OCI-LY7 (cell line): ENCODE data around the gene ZNRD2. TPM values are rescaled to one million over a fixed set of nuclear protein-coding genes. Genes with fewer than 3 reads are reported as not detected.

Source experiments
- BruUV-seq: library from RNA; stranded (reverse); fragments of 400-500 nt; replicated peaks from 2 replicates; lab custom pipeline; 2021; lab: Mats Ljungman, UMichigan
- CTCF ChIA-PET: fragments of 300-600 bp; sonication (Branson Sonifier 250); formaldehyde crosslinking; loops from one replicate; lab custom pipeline; 2022; ENCODE audit warnings: antibody characterized with exemption; ENCODE audit not compliant: unreplicated experiment; lab: Charles Lee
- POLR2A ChIA-PET: fragments of 300-600 bp; sonication (Branson Sonifier 250); formaldehyde crosslinking; loops from one replicate; lab custom pipeline; 2022; ENCODE audit warnings: antibody characterized with exemption; lab: Charles Lee
- DNase-seq: peaks from one replicate; pipeline ENCODE4 v3.0.0-alpha.2; 2015; ENCODE audit warnings: low spot score
- H2AFZ ChIP-seq: fragments of 200-600 bp; sonication (generic), shearing (Covaris generic); 2 replicates; pipeline ENCODE4 v1.6.1; 2014; ENCODE audit warnings: mild to moderate bottlenecking, antibody characterized with exemption, low read length, moderate library complexity
- H3K27ac ChIP-seq: fragments of 200-600 bp; sonication (generic); 2 replicates; pipeline ENCODE4 v1.5.1; 2014; ENCODE audit warnings: mixed run types, low read depth, mild to moderate bottlenecking, moderate library complexity, low read length, inconsistent platforms; ENCODE audit not compliant: poor library complexity, severe bottlenecking
- H3K36me3 ChIP-seq: fragments of 200-600 bp; sonication (generic); 2 replicates; pipeline ENCODE4 v1.6.1; 2014; ENCODE audit warnings: mild to moderate bottlenecking, antibody characterized with exemption, low read length, moderate library complexity, mixed read lengths; ENCODE audit not compliant: insufficient read depth
- H3K4me1 ChIP-seq: fragments of 200-600 bp; sonication (generic); 2 replicates; pipeline ENCODE4 v1.5.1; 2014; ENCODE audit warnings: mild to moderate bottlenecking, low read length; ENCODE audit not compliant: insufficient read depth, poor library complexity, severe bottlenecking
- H3K4me2 ChIP-seq: fragments of 200-600 bp; sonication (generic); 2 replicates; pipeline ENCODE4 v1.6.1; 2014; ENCODE audit warnings: mild to moderate bottlenecking, low read length
- H3K4me3 ChIP-seq: fragments of 200-600 bp; sonication (generic); 2 replicates; pipeline ENCODE4 v1.5.1; 2014; ENCODE audit warnings: mild to moderate bottlenecking, low read depth, low read length; ENCODE audit not compliant: poor library complexity, severe bottlenecking
- H3K79me2 ChIP-seq: fragments of 200-600 bp; sonication (generic); 2 replicates; pipeline ENCODE4 v1.6.1; 2016; ENCODE audit warnings: low read depth, mild to moderate bottlenecking, low read length, moderate library complexity, mixed read lengths; ENCODE audit not compliant: insufficient read depth
- H3K9me2 ChIP-seq: fragments of 200-600 bp; sonication (generic); 2 replicates; pipeline ENCODE4 v1.6.1; 2016; ENCODE audit warnings: mild to moderate bottlenecking, low read length, mixed read lengths; ENCODE audit not compliant: insufficient read depth
- H3K9me3 ChIP-seq: fragments of 200-600 bp; sonication (generic); 2 replicates; pipeline ENCODE4 v1.6.1; 2014; ENCODE audit warnings: mild to moderate bottlenecking, mixed run types, low read length, mixed read lengths
- H4K20me1 ChIP-seq: fragments of 200-600 bp; sonication (generic); 2 replicates; pipeline ENCODE4 v1.6.1; 2014; ENCODE audit warnings: mild to moderate bottlenecking, antibody characterized with exemption, low read length, moderate library complexity, mixed read lengths; ENCODE audit not compliant: insufficient read depth
- CTCF ChIP-seq: fragments of 200-600 bp; sonication (generic); conservative IDR thresholded peaks from 2 replicates; pipeline ENCODE4 v1.5.1; 2014; ENCODE audit warnings: mild to moderate bottlenecking, antibody characterized with exemption, low read length, moderate library complexity, mixed read lengths
- EZH2phosphoT487 ChIP-seq: fragments of 200-600 bp; sonication (generic); IDR thresholded peaks from 2 replicates; pipeline ENCODE4 v1.6.1; 2018; ENCODE audit warnings: low read depth, borderline replicate concordance, mild to moderate bottlenecking, mixed run types, antibody characterized with exemption, low read length, moderate library complexity, mixed read lengths
- intact Hi-C: fragments of 100-400 bp; cut with micrococcal nuclease; formaldehyde crosslinking; loops from one replicate; pipeline ENCODE4 v1.10.0; 2022; ENCODE audit not compliant: unreplicated experiment
- total RNA-seq, 2 experiments: library from RNA; depleted of rRNA in 1 of 2; stranded (reverse); fragments of >200 nt in 1 of 2; shearing (Covaris generic) in 1 of 2; gene quantifications; 2 replicates each; pipeline ENCODE4 v1.2.3, GENCODE V29; 2014 to 2022

The ZNRD2 gene
- total RNA-seq, 2 experiments from 2014 or later: 43.4 to 60.4 TPM

- POLR2A ChIA-PET: interaction anchor here (0.8 to 0.9 kb wide), 3 partner anchors 9 to 137 kb away, joined by 3 to 12 read pairs (median 4); no protein-coding TSS in a partner anchor
- no TSS peak for BruUV-seq
- peak; percentile 91 for DNase-seq
- intact Hi-C loops: loop anchor here (1.0 kb wide), 2 partner anchors 11 to 185 kb away; no protein-coding TSS in a partner anchor
- TF ChIP-seq EZH2phosphoT487 (no peak), CTCF (peak; percentile 82)
- Histone ChIP-seq H3K4me2 (peak overlapping the region; percentile 40), H3K4me1 (peaks cover 51% of the 10 kb centered on the region), H3K4me3 (no peak overlapping the region), H4K20me1 (no peaks in the 10 kb centered on the region), H3K9me3 (no peaks in the 10 kb centered on the region), H3K79me2 (no peaks in the 10 kb centered on the region), H2AFZ (no peak overlapping the region), H3K9me2 (no peaks in the 10 kb centered on the region), H3K27ac (peak overlapping the region; percentile 56), H3K36me3 (no peaks in the 10 kb centered on the region)
- CTCF ChIA-PET: interaction anchor here (0.6 to 1.2 kb wide), 2 partner anchors 14 to 53 kb away, joined by 3 read pairs; no protein-coding TSS in a partner anchor
Measured at GRCh38 chr11:65551572-65552387, 18.5 kb upstream of the ZNRD2 start.

GRCh38 chr11:65552388-65552951, 17.8 kb upstream of the ZNRD2 start:
- Histone ChIP-seq H4K20me1 (no peaks in the 10 kb centered on the region), H3K27ac (no peak overlapping the region), H3K4me1 (peaks cover 44% of the 10 kb centered on the region), H2AFZ (no peak overlapping the region), H3K4me2 (peak overlapping the region; percentile 40; the same call in 1 of the 2 replicates), H3K9me3 (no peaks in the 10 kb centered on the region), H3K79me2 (no peaks in the 10 kb centered on the region), H3K36me3 (no peaks in the 10 kb centered on the region), H3K4me3 (no peak overlapping the region), H3K9me2 (no peaks in the 10 kb centered on the region)
- TF ChIP-seq EZH2phosphoT487 (no peak), CTCF (peak; percentile 51; the same call in 1 of the 2 replicates)
- BruUV-seq: no TSS peak
- intact Hi-C loops: loop anchor here (1.0 kb wide), 2 partner anchors 12 to 186 kb away; no protein-coding TSS in a partner anchor
- ChIA-PET CTCF (interaction anchor here (1.2 kb wide), 1 partner anchor 14 kb away, joined by 3 read pairs; no protein-coding TSS in a partner anchor), POLR2A (interaction anchor here (0.8 to 0.9 kb wide), 3 partner anchors 8 to 138 kb away, joined by 3 to 12 read pairs (median 4); no protein-coding TSS in a partner anchor)
- peak; percentile 19 for DNase-seq
